SIG-M5 treated with dmso at 0.1 percent for 504 hours (cell line): ENCODE results near the gene CHMP6.

Experiments used
- DNase-seq: peaks from one replicate; lab custom pipeline; 2025; ENCODE audit not compliant: unreplicated experiment; lab: John Stamatoyannopoulos, UW

The CHMP6 gene

GRCh38 chr17:80970762-80971703 is 20.6 kb upstream of the CHMP6 start:
- DNase-seq: no peak

DNA sequence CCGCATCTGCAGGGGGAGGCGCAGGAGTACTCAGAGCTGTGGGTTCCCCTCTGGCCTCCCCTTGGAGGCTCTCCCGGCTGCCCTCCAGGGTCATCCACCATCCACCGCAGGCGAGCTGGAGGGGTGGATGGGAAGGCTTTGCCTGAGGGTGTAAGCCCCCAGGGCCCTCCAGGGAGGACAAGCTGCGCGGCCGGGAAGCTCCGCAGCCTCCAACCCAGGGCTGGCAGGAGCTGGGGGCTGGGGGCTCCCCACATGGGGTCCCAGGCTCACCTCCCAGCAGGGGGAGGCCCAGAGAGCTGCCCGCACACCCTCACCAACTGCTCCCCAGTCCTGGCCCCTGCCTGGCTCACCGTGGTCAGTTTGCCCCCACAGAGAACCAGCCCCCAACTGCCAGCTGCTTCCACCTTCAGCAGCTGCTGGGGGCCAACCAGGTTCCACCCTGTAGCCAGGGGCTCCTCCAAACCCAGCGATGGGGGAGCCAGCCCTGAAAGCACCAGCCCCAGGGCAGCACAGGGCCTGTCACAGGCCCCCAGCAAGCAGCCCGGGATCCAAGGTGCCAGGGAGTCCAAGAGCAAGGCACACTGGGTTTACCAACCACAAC is 19.8 kb upstream of the CHMP6 start:
- no peak for DNase-seq

DNA sequence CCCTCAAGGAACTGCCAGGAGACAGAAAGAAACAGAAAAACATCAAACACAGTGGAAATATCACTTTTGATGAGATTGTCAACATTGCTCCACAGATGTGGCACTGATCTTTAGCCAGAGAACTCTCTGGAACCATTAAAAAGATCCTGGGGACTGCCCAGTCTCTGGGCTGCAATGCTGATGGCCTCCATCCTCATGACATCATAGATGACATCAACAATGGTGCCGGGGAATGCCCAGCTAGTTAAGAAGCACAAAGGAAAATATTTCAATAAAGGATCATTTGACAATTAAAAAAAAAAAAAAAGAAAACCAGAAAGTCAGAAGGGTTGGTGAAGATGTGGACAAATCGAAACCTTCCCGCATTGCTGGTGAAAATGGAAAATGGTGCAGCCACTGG is 14.9 kb upstream of the CHMP6 start:
- DNase-seq: no peak

DNA sequence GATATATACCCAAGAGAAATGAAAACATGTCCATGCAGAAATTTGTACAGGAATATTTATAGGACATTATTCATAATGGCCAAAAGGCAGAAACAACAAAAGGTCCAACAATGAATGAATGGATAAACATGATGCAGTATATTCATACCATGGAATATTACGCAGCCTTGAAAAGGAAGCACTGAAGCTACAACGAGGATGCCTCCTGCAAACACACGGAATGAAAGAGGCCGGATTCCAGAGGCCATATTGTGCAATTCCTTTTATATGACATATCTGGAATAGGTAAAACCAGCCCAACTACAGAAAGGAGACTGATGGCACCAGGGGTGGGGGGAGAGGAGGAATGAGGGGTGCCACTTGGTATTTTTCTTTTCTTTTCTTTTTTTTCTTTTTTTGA is 14.5 kb upstream of the CHMP6 start:
- no peak for DNase-seq

DNA sequence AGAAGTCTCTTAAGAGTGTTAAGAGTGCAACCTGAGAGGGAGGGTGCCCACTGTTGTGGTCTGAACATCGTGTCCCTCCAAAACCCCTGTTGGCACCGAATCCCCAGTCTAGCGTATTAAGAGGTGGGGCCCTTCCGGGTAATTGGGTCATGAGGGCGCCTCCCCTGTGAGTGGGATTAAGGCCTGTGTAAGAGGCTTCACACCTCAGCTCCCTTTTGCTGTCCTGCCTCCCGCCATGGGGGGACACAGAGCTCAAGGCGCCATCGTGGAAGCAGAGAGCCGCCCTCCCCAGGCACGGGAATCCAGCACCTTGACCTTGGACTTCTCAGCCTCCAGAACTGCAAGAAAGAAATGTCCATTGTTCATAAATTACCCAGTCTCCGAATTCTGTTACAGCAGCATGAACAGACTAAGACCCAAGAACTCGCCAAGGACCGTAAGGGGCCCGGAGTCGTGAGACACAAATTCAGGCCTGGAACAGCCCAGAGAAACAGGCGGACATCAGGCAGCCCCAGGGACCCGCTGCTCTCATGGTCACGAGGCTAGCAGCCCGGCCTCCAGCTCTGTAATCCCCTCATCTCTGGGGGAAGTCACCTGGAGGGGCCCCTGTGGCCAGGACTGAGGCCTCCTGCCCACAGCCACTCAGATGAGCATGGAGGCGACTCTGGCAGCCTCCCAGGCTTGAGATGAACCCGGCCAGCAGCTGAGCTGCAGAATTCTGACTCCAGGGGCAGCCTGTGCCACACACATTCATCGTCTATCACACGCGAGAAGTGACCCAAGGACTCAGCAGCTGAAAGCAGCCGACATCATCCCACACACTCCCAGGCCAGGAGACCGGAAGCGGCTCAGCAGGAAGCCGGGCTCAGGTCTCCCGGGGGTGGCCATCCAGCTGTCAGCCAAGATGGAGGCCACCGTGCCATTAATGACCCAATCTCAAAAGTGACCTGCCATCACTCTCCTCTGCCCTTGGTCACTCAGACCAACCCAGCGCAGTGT is 12.8 kb upstream of the CHMP6 start:
- no peak for DNase-seq

DNA sequence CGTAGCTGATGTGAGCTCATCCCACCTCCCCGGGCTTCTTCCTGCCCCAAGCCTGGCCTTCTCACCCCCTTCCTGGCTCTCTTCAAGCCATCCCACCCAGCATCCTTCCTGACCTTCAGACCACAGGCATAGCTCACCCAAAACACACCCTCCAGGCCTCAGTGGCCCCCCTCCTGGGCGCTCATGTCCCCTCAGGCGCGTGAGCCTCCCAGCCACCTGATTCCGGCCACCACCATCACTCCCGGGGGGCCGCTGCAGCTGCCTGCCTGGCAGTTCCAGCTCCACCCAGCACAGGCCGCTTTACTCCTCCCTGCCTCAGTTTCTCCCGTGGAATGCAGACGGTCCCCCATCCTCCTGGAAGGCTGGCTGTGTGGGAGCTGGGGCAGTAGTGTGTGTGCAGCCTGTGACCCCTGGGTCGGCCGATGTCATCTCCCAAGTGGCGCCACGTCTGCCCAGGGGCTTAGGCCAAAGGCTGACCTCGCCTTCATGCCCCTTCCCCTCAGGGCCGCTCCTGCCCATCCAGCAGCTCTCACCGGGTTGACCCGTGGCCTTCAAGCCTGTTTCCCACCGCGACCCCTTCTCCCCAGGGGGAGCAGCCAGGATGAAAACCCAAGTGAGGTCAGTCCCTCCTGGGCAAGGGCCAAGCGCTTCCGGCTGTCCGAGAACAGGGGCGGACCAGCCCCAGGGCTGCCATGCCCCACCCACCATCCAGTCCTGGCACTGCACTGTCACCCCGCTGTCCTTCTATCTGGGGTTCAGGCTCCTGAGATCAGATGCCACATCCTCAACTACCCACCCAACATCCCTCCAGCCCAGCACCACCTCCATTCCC is 11.9 kb upstream of the CHMP6 start:
- no peak for DNase-seq

- no peak for DNase-seq
Observed at GRCh38 chr17:80980397-80981061, 11.1 kb upstream of the CHMP6 start.

DNA sequence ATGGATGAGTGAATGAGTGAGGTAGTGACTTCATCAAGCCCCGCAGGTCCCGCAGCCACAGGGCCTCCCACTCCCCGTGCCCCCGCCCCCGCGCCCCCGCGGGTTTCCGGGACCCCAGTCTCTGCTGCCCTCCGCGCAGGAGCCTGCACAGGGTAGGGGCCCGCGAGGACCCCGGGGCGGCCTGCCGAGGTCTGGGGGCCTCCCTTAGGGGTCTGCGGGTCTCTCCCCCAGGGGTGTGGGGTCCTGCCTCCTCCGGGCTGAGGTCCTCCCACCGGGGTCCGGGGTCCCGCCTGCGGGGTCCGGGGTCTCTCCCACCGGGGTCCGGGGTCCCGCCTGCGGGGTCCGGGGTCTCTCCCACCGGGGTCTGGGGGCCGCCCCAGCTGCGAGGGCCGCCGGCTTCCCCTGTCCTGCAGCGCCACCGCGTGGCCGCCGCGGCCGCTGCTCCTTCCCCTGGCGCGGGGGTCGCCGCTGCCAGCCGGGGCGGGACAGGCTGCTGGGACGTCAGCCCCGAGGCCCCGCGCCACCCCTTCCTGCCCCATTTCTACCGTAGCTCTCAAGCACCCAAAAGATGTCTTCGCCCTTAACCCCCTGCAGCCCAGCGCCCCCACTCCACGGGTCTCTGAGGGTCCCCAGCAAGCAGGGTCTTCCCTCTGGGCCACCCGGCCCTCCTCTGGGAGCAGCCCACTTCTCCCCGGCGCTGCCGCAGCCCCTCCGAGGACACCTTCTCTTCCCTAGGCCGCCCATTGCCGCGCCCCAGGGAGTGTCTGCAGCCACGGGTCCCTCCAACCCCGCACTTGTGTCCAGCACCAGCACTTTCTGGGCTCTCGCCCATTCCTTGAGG is 10.4 kb upstream of the CHMP6 start:
- no peak for DNase-seq

DNA sequence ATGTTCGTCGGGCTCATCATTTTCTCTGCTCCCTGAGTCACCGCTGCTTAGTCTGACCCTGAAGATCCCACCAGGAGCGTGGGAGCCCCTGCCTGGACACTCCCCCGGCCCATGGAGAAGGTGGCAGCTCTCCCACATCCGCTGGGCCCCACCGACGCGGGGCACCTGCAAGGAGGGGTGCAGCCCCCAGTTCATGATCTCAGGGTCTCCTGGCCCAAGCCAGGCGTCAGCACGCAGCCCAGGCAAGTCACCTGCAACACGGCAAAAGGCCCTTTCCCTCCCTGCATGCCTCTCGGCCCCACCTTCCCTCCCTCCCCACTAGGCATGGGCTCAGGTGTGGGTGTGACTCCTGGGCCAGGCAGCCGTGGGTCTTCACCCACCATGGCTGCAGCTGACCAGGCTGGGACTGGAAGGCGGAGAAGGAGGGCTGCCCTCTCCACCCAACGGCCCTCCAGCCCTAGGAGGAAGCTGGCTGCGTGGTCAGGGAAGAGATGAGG is 9.7 kb upstream of the CHMP6 start:
- no peak for DNase-seq

DNA sequence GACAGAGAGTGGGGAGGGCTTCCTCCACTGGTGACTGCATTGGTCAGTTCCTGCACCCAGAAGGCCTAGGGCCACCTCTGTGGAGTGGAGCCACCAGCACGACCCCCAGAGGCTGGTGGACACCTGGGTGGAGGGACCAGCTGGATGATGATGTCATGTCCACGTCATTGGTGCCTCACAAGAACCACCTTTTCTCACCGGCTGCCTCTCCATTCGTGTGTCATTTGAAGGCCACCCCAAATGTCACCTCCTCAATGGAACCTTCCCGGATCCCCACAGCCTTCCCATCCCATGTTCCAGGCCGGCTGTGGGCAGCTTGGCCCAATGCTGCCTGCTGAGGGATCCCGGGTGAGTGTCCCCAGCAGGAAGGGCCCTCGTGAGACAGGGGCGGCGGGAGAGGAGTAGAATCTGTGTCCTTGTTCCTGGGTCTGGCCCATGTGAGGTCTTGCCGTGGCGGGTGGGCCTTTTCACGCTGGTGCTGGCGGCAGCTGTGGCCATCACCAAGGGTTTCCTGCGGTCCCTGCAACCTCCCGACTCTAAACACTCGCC is 9.1 kb upstream of the CHMP6 start:
- DNase-seq: no peak

- no peak for DNase-seq
Observed at GRCh38 chr17:80983545-80983944, 8.1 kb upstream of the CHMP6 start.

- DNase-seq: no peak
Observed at GRCh38 chr17:80984749-80985148, 6.9 kb upstream of the CHMP6 start.

DNA sequence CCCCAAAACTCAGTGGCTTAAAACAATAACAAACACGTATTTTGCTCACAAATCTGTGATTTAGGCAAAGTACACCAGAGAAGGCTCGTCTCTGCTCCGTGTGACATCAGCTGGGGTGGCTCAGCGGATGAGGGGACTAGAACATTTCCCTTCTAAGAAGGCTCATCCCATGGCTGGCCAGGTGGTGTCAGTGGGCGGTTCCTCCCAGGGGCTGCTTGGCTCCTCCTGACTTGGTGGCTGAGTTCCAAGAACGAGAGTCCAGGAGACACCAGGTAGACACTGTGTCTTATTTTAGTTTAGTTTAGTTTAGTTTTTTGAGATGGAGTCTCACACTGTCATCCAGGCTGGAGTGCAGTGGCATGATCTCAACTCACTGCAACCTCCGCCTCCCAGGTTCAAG is 5.6 kb upstream of the CHMP6 start:
- DNase-seq: no peak

- no peak for DNase-seq
Observed at GRCh38 chr17:80986816-80987475, 4.7 kb upstream of the CHMP6 start.

GRCh38 chr17:80987941-80988461 is 3.6 kb upstream of the CHMP6 start:
- no peak for DNase-seq

DNA sequence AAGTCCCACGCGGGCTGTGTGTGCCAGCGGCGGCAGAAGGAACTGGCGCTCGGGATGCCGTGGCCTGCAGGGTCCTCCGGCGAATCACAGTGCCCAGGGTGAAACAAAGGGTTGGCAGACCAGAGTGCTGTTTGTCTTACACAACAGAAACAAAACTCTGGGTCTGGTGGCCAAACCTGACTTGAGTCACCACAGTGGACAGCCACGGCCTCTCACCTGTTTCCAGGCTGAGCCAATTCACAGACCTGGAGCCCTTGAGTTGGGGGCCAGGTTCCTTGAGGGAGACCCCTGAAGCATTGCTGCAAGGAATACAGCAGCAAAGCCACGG is 2.1 kb upstream of the CHMP6 start:
- DNase-seq: no peak

DNA sequence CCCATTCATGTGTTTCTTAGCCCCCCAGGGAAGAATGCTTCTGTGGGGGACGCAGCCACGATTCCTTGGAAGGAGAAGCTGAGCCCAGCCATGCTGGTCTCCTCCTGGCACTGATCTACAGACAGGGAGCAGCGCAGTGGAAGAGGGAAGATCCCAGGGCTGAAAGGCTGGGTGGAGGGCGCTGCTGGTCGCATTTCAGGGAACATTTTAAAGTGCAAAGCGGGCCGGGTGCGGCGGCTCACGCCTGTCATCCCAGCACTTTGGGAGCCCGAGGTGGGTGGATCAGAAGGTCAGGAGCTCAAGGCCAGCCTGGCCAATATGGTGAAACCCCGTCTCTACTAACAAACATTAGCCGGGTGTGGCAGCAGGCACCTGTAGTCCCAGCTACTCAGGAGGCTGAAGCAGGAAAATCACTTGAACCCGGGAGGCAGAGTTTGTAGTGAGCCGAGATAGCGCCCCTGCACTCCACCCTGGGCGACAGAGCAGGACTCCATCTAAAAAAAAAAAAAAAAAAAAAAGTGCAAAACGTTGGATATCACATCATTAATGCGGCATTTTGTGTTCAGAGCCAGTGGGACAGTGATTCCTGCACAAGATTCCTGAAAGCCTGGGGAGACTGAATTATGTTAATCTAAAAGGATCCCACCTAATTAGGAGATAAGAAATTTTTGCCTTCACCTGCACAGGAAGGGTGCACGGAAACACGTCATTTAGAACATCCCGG is 558 bp upstream of the CHMP6 start:
- DNase-seq: no peak
